Muscle layer of duodenum (tissue), 2 donors: ENCODE measurements around the gene SPIRE2.
A peak's percentile ranks its signal among the peaks of the same experiment; 100 is the strongest.
"Not testable (repeated sequence)": the region's sequence is repeated elsewhere in the genome, so short reads cannot be mapped to it uniquely, and the experiment has no call there.

Source experiments
- H3K27ac ChIP-seq: one replicate; pipeline ENCODE4 v1.7.0; 2013; ENCODE audit warnings: mild to moderate bottlenecking, low read length
- H3K27me3 ChIP-seq: one replicate; pipeline ENCODE4 v1.7.0; 2013; ENCODE audit warnings: low read depth, mild to moderate bottlenecking, control low read depth, low read length
- H3K36me3 ChIP-seq, 2 donors: one replicate each; pipeline ENCODE4 v1.7.0; 2013; ENCODE audit warnings: low read length in 2 of 2, control low read depth in 1 of 2, mild to moderate bottlenecking in 1 of 2; ENCODE audit not compliant: insufficient read depth in 2 of 2, control insufficient read depth in 1 of 2
- H3K4me1 ChIP-seq, 2 donors: one replicate each; pipeline ENCODE4 v1.7.0; 2013; ENCODE audit warnings: low read length in 2 of 2, mild to moderate bottlenecking in 2 of 2, control low read depth in 1 of 2, moderate library complexity in 1 of 2; ENCODE audit not compliant: insufficient read depth in 2 of 2, control insufficient read depth in 1 of 2
- H3K4me3 ChIP-seq, 2 donors: one replicate each; pipeline ENCODE4 v1.7.0; 2013; ENCODE audit warnings: low read length in 2 of 2, low read depth in 1 of 2, mild to moderate bottlenecking in 1 of 2
- H3K9me3 ChIP-seq, 2 donors: one replicate each; pipeline ENCODE4 v1.7.0; 2013; ENCODE audit warnings: low read length in 2 of 2, control low read depth in 1 of 2, mild to moderate bottlenecking in 1 of 2; ENCODE audit not compliant: control insufficient read depth in 1 of 2
- donor health status: healthy.

SPIRE2 gene

DNA sequence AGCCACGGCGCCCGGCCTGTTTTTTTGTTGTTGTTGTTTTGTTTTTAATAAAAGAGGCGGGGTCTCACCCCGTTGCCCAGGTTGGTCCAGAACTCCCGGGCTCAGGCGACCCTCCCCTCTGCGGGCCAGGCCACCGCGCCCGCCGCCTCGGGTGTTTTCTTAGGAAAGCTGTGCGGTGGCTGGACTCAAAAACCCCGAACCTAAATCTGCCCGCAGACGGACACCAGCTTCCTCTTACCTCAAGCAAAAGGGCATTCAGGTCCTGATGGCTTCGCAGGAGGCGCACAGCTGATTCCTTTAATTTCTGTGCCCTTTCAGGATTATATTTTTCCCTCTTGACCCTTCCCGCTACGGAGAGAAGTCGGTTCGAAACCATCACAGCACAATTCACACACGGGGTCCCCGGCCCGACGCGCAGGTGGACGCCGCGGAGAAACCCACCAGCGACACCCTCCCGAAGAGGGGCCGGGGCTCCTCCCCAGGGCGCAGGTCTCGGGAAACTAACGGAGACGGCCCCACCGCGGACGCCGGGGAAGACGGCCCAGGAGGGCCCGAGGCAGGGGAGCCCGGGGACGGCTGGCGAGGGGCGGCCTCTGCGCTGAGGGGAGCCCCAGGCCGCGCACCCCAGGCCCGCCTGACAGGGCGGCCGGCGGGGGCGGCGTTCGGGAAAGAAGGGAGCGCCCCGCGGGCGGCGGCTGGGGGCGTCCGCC lies 12.5 kb upstream of the SPIRE2 start:
- peak overlapping the region; percentile 30 to 73 for H3K4me3 ChIP-seq
- H3K27ac ChIP-seq: no peak overlapping the region

GRCh38 chr16:89818851-89819403 lies 9.3 kb upstream of the SPIRE2 start:
- H3K4me1 ChIP-seq: peaks cover 0 to 18% of the 10 kb centered on the region in 2 donors
- not testable (repeated sequence) for H3K27me3 ChIP-seq, H3K27ac ChIP-seq, H3K36me3 ChIP-seq, H3K9me3 ChIP-seq, H3K4me3 ChIP-seq

More for the DNA sequence above, 12.5 kb upstream of the SPIRE2 start:
- no peaks in the 10 kb centered on the region for H3K36me3 ChIP-seq
- H3K4me1 ChIP-seq: peaks cover 0 to 18% of the 10 kb centered on the region in 2 donors
- no peaks in the 10 kb centered on the region for H3K9me3 ChIP-seq
- no peaks in the 10 kb centered on the region for H3K27me3 ChIP-seq

GRCh38 chr16:89819448-89819847 lies 8.8 kb upstream of the SPIRE2 start:
- not testable (repeated sequence) for H3K9me3 ChIP-seq, H3K27ac ChIP-seq, H3K27me3 ChIP-seq, H3K4me3 ChIP-seq, H3K36me3 ChIP-seq
- H3K4me1 ChIP-seq: peaks cover 0 to 18% of the 10 kb centered on the region in 2 donors

DNA sequence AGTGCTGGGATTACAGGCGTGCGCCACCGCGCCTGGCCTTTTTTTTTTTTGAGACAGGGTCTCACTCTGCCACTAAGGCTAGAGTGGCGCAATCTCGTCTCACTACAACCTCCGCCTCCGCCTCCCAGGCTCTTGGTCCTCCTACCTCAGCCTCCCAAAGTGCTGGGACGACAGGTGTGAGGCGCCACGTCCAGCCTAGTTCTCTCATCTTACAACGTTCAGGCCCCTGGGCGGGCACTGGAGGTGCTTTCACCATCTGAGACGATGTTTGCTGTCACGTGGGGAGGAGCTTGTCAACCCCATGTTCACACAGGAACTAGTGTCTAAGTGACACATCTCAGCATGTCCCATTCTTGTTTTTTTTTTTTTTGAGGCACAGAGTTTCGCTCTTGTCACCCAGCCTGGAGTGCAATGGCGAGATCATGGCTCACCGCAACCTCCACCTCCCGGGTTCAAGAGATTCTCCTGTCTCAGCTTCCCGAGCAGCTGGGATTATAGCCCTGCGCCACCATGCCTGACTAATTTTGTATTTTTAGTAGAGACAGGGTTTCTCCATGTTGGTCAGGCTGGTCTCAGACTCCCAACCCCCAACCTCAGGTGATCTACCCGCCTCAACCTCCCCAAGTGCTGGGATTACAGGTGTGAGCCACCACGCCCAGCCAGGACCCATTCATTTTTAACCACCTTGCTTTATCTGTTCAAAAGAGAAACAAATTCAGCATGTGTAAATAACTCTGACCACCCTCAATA lies 6.7 kb upstream of the SPIRE2 start:
- H3K27me3 ChIP-seq: no peaks in the 10 kb centered on the region
- no peaks in the 10 kb centered on the region for H3K9me3 ChIP-seq
- no peak overlapping the region for H3K27ac ChIP-seq
- H3K4me3 ChIP-seq: no peak overlapping the region
- no peaks in the 10 kb centered on the region for H3K36me3 ChIP-seq
- H3K4me1 ChIP-seq: peaks cover 0 to 12% of the 10 kb centered on the region in 2 donors

DNA sequence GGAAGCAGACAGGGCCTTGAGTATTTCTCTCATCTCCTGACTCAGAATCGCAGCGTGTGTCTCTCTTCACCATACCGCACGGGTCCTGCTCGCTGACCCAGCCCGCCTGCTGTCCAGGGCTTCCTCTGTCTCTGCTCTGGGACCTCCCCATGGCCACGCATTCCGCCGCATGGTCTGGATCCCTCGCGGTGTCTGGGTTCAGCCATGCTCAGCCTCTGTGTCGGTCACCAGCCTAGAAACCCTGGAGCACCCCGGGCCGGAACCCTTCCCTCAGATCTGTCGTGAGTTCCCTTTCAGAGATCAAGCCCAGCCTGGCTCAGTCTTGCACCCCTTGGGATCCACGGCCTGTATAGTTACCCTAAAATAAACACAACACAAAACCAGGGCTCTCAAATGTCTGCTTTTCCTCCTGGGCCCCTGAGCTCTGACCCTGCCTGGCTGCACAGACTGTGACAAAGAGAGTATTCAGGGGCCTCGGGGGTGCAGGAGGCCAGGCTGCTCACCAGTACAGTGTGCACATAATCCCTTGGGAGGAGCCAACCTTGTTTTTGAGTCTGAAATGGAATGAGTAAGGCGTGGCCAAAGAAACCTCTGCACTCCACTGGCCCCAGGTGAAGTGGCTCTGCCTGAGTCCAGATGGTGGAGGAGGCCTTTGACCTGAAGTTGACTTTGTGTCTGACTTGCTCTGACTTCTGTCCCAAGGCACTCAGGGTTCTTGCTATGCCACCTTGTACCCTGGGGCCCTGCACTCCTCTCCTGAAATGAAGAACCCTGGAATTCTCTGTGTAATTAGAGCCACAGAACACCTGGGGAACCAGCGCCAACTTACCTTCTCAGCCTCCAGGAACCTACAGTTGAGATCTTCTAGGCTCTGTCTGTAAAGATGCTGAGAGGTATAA lies 5.8 kb upstream of the SPIRE2 start:
- Histone ChIP-seq H3K4me3 (no peak overlapping the region), H3K36me3 (no peaks in the 10 kb centered on the region), H3K9me3 (no peaks in the 10 kb centered on the region), H3K4me1 (peaks cover 0 to 8% of the 10 kb centered on the region in 2 donors), H3K27me3 (no peaks in the 10 kb centered on the region), H3K27ac (no peak overlapping the region)

- Histone ChIP-seq H3K9me3 (no peaks in the 10 kb centered on the region), H3K4me1 (peaks cover 0 to 7% of the 10 kb centered on the region in 2 donors), H3K27ac (no peak overlapping the region), H3K36me3 (no peaks in the 10 kb centered on the region), H3K27me3 (no peaks in the 10 kb centered on the region), H3K4me3 (no peak overlapping the region)
These were observed 5.0 kb upstream of the SPIRE2 start for GRCh38 chr16:89823087-89823823.

GRCh38 chr16:89823824-89824148 lies 4.5 kb upstream of the SPIRE2 start:
- not testable (repeated sequence) for H3K4me3 ChIP-seq, H3K9me3 ChIP-seq, H3K27ac ChIP-seq, H3K4me1 ChIP-seq, H3K36me3 ChIP-seq, H3K27me3 ChIP-seq

DNA sequence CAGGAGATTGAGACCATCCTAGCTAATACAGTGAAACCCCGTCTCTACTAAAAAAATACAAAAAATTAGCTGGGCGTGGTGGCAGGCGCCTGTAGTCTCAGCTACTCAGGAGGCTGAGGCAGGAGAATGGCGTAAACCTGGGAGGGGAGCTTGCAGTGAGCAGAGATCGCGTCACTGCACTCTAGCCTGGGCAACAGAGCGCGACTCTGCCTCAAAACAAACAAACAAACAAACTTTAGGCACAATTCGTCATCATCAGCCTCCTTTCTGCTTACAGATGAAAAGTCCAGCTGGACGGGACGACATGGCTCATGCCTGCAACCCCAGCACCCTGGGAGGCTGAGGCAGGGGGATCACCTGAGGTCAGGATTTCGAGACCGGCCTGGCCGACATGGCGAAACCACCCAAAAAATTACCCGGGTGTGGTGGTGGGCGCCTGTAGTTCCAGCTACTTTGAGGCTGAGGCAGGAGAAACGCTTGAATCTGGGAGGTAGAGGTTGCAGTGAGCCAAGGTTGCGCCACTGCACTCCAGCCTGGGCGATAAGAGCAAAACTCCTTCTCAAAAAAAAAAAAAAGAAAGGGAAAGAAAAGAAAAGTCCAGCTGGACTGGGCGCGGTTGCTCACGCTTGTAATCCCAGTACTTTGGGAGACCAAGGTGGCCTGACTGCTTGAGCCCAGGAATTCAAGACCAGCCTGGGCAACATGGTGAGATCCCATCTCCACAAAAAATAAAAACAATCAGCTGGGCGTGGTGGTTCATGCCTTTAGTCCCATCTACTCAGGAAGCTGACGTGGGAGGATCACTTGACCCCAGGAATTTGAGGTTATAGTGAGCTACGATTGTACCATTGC lies 1.5 kb upstream of the SPIRE2 start:
- Histone ChIP-seq H3K4me3 (no peak overlapping the region), H3K27ac (no peak overlapping the region), H3K4me1 (peaks cover 0 to 13% of the 10 kb centered on the region in 2 donors), H3K27me3 (no peaks in the 10 kb centered on the region), H3K36me3 (no peaks in the 10 kb centered on the region), H3K9me3 (no peaks in the 10 kb centered on the region)

DNA sequence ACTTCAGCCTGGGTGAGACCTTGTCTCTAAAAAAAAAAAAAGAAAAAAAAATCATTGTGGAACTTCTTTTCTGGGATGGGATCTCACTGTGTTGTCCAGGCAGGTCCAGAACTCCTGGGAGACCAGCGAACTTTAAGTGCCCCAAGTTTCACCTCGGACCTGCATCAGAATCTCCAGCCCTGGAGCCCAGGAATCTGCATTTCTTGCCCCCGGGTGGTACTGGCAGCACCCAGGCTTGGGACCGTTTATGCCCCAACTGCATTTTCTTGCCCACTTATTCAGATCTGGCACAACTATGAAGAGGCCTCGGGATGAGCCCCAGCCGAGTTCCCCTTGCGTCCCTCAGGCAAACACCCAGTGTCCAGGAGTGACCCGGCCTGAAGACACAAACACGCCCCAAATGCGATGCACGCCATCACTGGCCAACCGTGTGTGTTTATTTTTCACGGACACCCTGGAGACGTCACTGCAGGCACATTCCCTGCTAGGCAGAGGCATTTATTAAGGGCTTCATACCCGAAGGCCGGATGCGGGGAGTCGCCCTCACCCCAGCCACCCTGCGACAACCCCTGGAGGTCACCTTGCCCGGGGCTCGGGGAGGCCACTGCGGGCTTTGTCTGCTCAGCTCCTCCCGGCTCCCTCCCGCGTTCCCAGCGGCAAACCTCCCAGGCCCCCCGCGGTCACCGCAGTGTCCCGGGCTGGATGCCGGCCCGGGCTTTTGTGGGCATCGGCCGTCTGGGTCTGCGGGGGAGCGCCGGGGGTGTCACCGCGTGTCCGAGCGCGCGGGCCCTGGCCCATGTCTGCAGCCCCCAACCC lies 684 bp upstream of the SPIRE2 start:
- no peak overlapping the region for H3K27ac ChIP-seq
- H3K4me3 ChIP-seq: peak overlapping the region; percentile 31 to 62
- H3K4me1 ChIP-seq: peaks cover 0 to 13% of the 10 kb centered on the region in 2 donors
- H3K9me3 ChIP-seq: no peaks in the 10 kb centered on the region
- H3K36me3 ChIP-seq: no peaks in the 10 kb centered on the region
- H3K27me3 ChIP-seq: no peaks in the 10 kb centered on the region
